Right forelimb (tissue), 1 donor: ENCODE results near the gene DAG1.

ENCODE experiments used
- DNase-seq: peaks from one replicate; pipeline ENCODE4 v3.0.0-alpha.2; 2018

Gene DAG1

DNA sequence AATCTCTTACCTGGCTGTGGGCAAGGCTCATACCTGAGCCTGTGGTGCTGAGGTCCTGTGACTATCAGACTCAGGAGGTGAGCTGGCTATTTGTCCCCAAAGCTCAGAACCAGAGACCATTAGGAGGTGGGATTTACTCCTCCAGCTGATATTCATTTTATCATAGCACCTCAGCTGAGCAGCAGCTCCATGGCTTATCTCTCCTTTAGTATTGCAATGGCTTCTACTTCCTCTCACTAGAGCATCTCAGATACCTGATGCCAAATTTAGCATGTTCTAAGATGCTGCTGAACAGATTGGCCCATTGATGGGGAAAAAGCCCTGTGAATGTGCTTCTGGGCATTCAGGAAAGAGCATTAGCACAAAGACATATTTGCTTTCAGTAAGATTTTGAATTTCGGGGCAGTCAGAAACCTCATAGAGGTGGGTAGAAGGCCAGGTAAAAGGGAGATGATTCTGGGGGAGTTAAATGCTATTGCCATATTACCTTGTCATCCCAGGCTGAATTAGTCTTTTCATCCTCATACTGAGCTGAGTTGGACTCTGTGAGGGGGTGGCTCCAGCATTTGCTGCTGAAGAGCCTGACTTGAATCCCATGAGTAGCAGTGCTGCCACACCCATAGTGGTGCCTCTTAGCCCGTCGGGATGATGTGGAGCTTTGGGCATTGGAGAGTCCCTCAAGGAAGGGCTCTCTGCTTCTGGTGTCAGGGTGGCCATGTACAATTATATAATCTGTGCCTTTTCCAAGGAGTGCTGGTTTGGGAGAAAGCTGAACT, 86.6 kb downstream of the DAG1 start:
- DNase-seq = no peak

DNA sequence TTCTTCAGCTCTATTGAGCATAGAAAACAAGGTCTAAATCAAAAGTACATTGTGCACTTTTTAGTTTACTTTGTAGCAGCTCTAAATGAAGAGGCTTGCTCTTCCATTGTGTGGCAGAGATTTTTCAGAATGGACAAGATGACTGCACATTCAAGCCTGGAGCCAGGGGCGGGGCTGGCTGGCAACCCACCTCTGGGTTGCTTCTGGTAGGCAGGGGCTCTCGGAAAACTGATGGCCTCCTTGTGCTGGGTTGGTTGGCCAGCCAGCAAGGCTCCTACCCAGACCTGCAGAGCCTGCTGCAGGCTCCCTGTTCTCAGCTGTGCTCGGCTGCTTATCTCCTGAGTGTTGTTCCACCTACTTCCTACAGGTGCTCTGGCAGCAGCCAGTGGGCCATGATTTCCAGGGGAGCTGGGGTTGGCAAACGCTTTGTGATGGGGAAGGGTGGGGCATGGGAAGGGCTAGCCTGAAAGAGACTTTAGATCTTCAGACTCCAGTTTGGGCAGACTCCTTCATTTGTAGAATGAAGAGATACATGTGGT, 93.0 kb downstream of the DAG1 start:
- no peak for DNase-seq

DNA sequence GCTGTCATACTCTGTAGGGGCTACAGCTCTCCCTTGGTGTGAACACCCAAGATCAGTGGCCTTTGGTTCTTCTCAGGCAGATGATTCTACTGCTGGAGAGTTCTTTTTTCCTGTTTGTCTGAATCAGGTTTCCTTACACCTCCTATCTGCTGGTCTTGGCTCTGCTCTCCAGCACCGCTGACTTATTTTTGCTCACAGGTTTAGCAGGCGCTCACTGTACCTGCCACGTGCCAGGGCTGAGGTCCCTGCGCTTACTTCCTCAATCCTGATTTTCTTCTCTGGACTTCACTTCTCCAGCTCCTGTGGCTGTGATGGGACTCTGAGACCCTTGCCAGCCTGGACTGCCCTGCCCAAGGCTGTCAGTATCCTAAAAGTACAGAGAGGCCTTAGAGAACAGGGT, 93.7 kb downstream of the DAG1 start:
- DNase-seq = no peak

DNA sequence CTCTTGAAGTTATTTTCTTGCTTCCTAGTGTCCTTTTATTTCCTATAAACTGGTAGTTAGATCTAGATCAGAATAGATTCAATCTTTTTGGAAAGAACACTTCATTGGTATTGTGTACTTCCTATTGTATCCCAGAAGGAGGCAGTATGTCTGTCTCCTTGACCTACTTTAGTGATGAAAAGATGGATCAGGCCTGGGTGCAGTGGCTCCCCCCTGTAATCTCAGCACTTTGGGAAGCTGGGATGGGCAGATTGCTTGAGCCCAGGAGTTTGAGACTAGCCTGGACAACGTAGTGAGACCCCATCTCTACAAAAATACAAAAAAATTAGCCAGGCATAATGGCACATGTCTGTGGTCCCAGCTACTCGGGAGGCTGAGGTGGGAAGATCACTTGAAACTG, 96.2 kb downstream of the DAG1 start:
- no peak for DNase-seq

DNA sequence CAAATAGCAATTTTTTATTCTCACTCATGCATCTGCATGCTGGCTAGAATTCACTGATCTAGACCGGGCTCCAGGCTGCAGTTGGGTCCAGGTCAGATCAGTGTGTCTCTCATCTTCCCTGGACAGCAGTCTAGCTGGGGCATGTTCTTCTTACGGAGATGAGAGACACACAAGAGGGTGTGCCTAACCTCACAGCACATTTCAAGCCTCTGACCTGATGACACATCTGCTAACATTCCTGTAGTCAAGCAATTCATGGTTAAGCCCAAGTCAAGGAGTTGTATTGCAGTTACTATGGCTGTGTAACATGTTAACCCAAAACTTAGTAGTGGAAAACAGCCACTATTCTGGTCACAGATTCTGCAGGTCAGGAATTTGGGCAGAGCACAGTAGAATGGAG, 97.3 kb downstream of the DAG1 start:
- no peak for DNase-seq

DNA sequence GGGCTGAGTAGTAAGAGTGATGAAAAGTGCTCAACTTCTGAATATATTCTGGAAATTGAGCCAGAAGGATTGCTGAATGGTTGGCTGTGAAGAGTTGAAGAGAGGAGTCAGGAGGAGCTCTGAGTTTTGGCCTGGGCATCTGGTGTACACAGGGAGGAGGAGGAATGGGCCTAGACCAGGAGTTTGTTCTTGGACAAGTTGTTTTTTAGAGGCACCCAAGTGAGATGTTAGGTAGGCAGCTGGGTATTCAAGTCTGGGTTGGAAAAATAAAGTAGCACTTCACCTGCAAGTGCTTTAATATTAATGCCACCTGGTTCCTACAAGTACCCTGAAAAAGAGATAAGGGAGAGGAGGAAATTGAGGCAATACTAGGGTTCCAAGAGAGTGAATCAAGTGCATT, 98.9 kb downstream of the DAG1 start:
- no peak for DNase-seq

DNA sequence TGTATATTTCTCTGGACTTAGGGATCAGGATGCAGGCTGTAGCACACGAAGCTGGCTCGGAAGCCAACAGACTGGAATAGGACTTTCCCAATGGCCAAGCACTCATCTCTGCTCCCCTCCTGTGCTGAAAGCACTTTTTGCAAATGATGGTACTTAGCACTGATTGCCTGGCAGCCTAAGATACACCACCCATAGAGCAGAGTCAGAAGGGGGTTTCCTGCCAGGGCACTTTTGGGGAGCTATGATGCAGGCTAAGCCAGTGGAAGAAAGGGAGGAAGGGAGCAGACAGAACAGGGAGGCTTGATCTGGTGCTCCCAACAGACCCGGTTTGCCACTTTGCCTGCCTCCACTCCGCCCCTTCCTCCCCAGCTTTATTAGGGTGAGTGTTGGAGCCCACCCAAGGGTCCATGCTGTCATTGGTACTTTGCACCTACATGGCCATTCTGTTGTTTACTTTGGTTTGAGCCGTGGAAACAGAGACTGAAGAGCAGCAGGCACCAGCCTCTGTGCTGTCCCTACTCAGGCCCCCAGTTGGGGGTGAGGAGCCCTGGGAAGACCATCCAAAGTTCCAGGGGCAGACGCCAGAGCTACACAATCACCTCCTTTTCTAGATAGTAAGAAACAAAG, 100.1 kb downstream of the DAG1 start:
- DNase-seq = no peak

GRCh38 chr3:49582177-49582576, 112.1 kb downstream of the DAG1 start:
- no peak for DNase-seq
